Endothelial cell of umbilical vein (primary cell): ENCODE data around the gene ZBTB20. TPM values are rescaled to one million over a fixed set of nuclear protein-coding genes. Genes with fewer than 3 reads are reported as not detected.

Experiments used
- BruUV-seq: library from RNA; stranded (reverse); fragments of 400-500 nt; replicated peaks from 2 replicates; lab custom pipeline; 2021; lab: Mats Ljungman, UMichigan
- CTCF ChIA-PET: fragments of 300-600, 350-600 bp; sonication (Branson Sonifier 250); formaldehyde crosslinking; loops from one replicate; lab custom pipeline; 2021; ENCODE audit warnings: antibody characterized with exemption, inconsistent platforms; lab: Charles Lee
- POLR2A ChIA-PET: fragments of 300-600, 350-600 bp; sonication (Branson Sonifier 250); formaldehyde crosslinking; loops from one replicate; lab custom pipeline; 2021; ENCODE audit warnings: antibody characterized with exemption, inconsistent platforms; lab: Charles Lee
- DNase-seq: peaks from one replicate; pipeline ENCODE4 v3.0.0-alpha.2; 2011; ENCODE audit warnings: low read depth, low spot score
- FAIRE-seq: peaks from 2 replicates; lab custom pipeline; 2011; peaks lifted over from hg19 to GRCh38; lab: Jason Lieb, UNC
- H2AFZ ChIP-seq: 2 replicates; pipeline ENCODE4 v1.6.0; 2012; ENCODE audit warnings: low read depth, low read length, control low read depth, inconsistent platforms
- H3K27ac ChIP-seq: 2 replicates; pipeline ENCODE4 v1.5.1; 2011; ENCODE audit warnings: low read depth, mild to moderate bottlenecking, control low read depth, low read length, moderate library complexity; ENCODE audit not compliant: insufficient read depth
- H3K27me3 ChIP-seq, 2 experiments: 2 replicates each; pipeline versions ENCODE4 v1.6.0 to v1.6.1; 2011; ENCODE audit warnings: low read length in 2 of 2, mixed read lengths in 1 of 2; ENCODE audit not compliant: control insufficient read depth in 2 of 2, insufficient read depth in 2 of 2
- H3K36me3 ChIP-seq, 2 experiments: 2 replicates in 1 of 2; 3 replicates in 1 of 2; pipeline ENCODE4 v1.5.1; 2011; ENCODE audit warnings: low read length in 2 of 2, mild to moderate bottlenecking in 1 of 2, moderate library complexity in 1 of 2; ENCODE audit not compliant: control insufficient read depth in 2 of 2, insufficient read depth in 2 of 2; ENCODE audit errors: extremely low read depth in 1 of 2
- H3K4me1 ChIP-seq: 3 replicates; pipeline ENCODE4 v1.5.1; 2011; ENCODE audit warnings: mild to moderate bottlenecking, low read length; ENCODE audit not compliant: control insufficient read depth, insufficient read depth; ENCODE audit errors: extremely low read depth
- H3K4me2 ChIP-seq: 2 replicates; pipeline ENCODE4 v1.6.1; 2011; ENCODE audit warnings: low read length, control low read depth, mixed read lengths; ENCODE audit not compliant: insufficient read depth
- H3K4me3 ChIP-seq, 3 experiments: fragments of 200-600 bp in 1 of 3; sonication (generic), shearing (Covaris generic) in 1 of 3; replicated peaks in 1 of 3; 2 replicates each; pipeline ENCODE4 v1.5.1; 2011 to 2016; ENCODE audit warnings: control low read depth in 3 of 3, low read length in 3 of 3, mild to moderate bottlenecking in 2 of 3, inconsistent platforms in 1 of 3, low read depth in 1 of 3, moderate library complexity in 1 of 3; ENCODE audit not compliant: insufficient read depth in 1 of 3
- H3K79me2 ChIP-seq: 2 replicates; pipeline ENCODE4 v1.6.0; 2012; ENCODE audit warnings: low read length, inconsistent platforms; ENCODE audit not compliant: control insufficient read depth, insufficient read depth
- H3K9ac ChIP-seq: replicated peaks from 2 replicates; pipeline ENCODE3; 2011; ENCODE audit warnings: low read length, control low read depth; ENCODE audit not compliant: insufficient read depth; ENCODE audit errors: extremely low read depth
- H3K9me1 ChIP-seq: replicated peaks from 3 replicates; pipeline ENCODE4 v1.6.0; 2011; ENCODE audit warnings: mild to moderate bottlenecking, low read length; ENCODE audit not compliant: control insufficient read depth, insufficient read depth; ENCODE audit errors: extremely low read depth
- H3K9me3 ChIP-seq: replicated peaks from 2 replicates; pipeline ENCODE4 v1.5.1; 2012; ENCODE audit warnings: low read length, inconsistent platforms; ENCODE audit not compliant: control insufficient read depth, insufficient read depth
- H4K20me1 ChIP-seq: replicated peaks from 2 replicates; pipeline ENCODE3; 2011; ENCODE audit warnings: mild to moderate bottlenecking, low read length; ENCODE audit not compliant: control insufficient read depth, insufficient read depth; ENCODE audit errors: extremely low read depth
- CTCF ChIP-seq, 2 donors: IDR thresholded peaks; 1 replicate in 1 of 2; 2 replicates in 1 of 2; pipeline ENCODE4 v1.5.1; 2011; ENCODE audit warnings: low read length in 2 of 2, mild to moderate bottlenecking in 2 of 2, moderate library complexity in 2 of 2, control low read depth in 1 of 2, inconsistent platforms in 1 of 2, low read depth in 1 of 2; ENCODE audit not compliant: insufficient read depth in 1 of 2; ENCODE audit errors: extremely low read depth in 1 of 2
- EZH2 ChIP-seq: IDR thresholded peaks from 2 replicates; pipeline ENCODE4 v1.6.1; 2012; ENCODE audit warnings: borderline replicate concordance, low read depth, mild to moderate bottlenecking, moderate library complexity, low read length, inconsistent platforms; ENCODE audit not compliant: severe bottlenecking
- FOS ChIP-seq: IDR thresholded peaks from 2 replicates; pipeline ENCODE4 v1.6.1; 2011; ENCODE audit warnings: mild to moderate bottlenecking, low read length, moderate library complexity, borderline replicate concordance; ENCODE audit not compliant: insufficient read depth
- GATA2 ChIP-seq: IDR thresholded peaks from 2 replicates; pipeline ENCODE4 v1.7.0; 2011; ENCODE audit warnings: low read depth, mild to moderate bottlenecking, moderate library complexity, mixed read lengths, low read length; ENCODE audit not compliant: insufficient read length, insufficient read depth
- JUN ChIP-seq: IDR thresholded peaks from 2 replicates; pipeline ENCODE4 v1.6.1; 2011; ENCODE audit warnings: borderline replicate concordance, low read depth; ENCODE audit not compliant: insufficient read length, insufficient read depth
- MAX ChIP-seq: IDR thresholded peaks from 2 replicates; pipeline ENCODE4 v1.6.1; 2011; ENCODE audit not compliant: insufficient read depth, insufficient read length
- MYC ChIP-seq: IDR thresholded peaks from one replicate; pipeline ENCODE4 v1.6.1; 2011; ENCODE audit warnings: mild to moderate bottlenecking, low read depth, low read length
- POLR2A ChIP-seq: IDR thresholded peaks from 2 replicates; pipeline ENCODE4 v1.6.1; 2012; ENCODE audit warnings: low read depth, mild to moderate bottlenecking, control low read depth, low read length
- POLR2AphosphoS5 ChIP-seq: IDR thresholded peaks from 2 replicates; pipeline ENCODE4 v1.6.1; 2012; ENCODE audit warnings: low read depth, mild to moderate bottlenecking, control low read depth, low read length, moderate library complexity; ENCODE audit not compliant: insufficient read depth
- dilution Hi-C: fragments of 300-500 bp; cut with MboI; formaldehyde crosslinking; loops from one replicate; pipeline ENCODE4 v1.15.0; 2019; ENCODE audit warnings: low sequenced_read_pairs; ENCODE audit not compliant: extremely low pct_ligation_motif_present
- intact Hi-C: fragments of 100-400 bp; cut with micrococcal nuclease; formaldehyde crosslinking; loops from one replicate; pipeline ENCODE4 v1.10.0; 2022
- polyA plus RNA-seq, 4 experiments: library from polyadenylated mRNA; depleted of rRNA in 3 of 4; stranded (reverse) in 3 of 4; unstranded in 1 of 4; fragments of >200 nt; gene quantifications; 2 replicates each; pipeline versions ENCODE4 v1.2.1 to v1.2.3, GENCODE V29; 2011 to 2012; ENCODE audit warnings: missing spikeins in 1 of 4
- total RNA-seq: library from RNA; stranded (reverse); gene quantifications from 2 replicates; pipeline ENCODE4 v1.2.3, GENCODE V29; 2021

The ZBTB20 gene
- total and polyA plus RNA-seq, 2 donors (not counting 3 experiments of a cell fraction or from before 2014, with no cell fraction given): 2.1 to 20.5 TPM

GRCh38 chr3:114338651-114339357 lies 808.3 kb downstream of the ZBTB20 start:
- Histone ChIP-seq H3K27me3 (no peaks in the 10 kb centered on the region), H3K79me2 (no peaks in the 10 kb centered on the region), H3K9ac (no peak overlapping the region), H3K4me2 (no peak overlapping the region), H3K9me3 (no peaks in the 10 kb centered on the region), H3K4me3 (no peak overlapping the region), H3K4me1 (no peaks in the 10 kb centered on the region), H3K9me1 (no peaks in the 10 kb centered on the region), H3K36me3 (peaks cover 0 to 1% of the 10 kb centered on the region in 2 experiments), H2AFZ (no peak overlapping the region), H4K20me1 (no peaks in the 10 kb centered on the region), H3K27ac (no peak overlapping the region)
- ChIA-PET CTCF (interaction anchor here (1.0 to 1.8 kb wide), 3 partner anchors 10 to 494 kb away, joined by 3 to 4 read pairs (median 3); no protein-coding TSS in a partner anchor), POLR2A (no interaction called here)
- FAIRE-seq (peak; percentile 67), DNase-seq (no peak)
- no TSS peak for BruUV-seq
- TF ChIP-seq MYC (no peak), CTCF (IDR thresholded peaks at IDR 0.05; ENCODE audit: extremely low read depth in 1 of 2, insufficient read depth in 1 of 2, low read depth in 1 of 2, low read length in 2 of 2) (no peak), EZH2 (no peak), JUN (no peak), FOS (no peak), GATA2 (no peak), POLR2A (no peak), POLR2AphosphoS5 (no peak), MAX (no peak)
- dilution Hi-C loops (no loop called here), intact Hi-C loops (no loop called here)
